ENCODE data around the gene KATNA1.
"Not testable (repeated sequence)": the region's sequence is repeated elsewhere in the genome, so short reads cannot be mapped to it uniquely, and the experiment has no call there.

Gene KATNA1

DNA sequence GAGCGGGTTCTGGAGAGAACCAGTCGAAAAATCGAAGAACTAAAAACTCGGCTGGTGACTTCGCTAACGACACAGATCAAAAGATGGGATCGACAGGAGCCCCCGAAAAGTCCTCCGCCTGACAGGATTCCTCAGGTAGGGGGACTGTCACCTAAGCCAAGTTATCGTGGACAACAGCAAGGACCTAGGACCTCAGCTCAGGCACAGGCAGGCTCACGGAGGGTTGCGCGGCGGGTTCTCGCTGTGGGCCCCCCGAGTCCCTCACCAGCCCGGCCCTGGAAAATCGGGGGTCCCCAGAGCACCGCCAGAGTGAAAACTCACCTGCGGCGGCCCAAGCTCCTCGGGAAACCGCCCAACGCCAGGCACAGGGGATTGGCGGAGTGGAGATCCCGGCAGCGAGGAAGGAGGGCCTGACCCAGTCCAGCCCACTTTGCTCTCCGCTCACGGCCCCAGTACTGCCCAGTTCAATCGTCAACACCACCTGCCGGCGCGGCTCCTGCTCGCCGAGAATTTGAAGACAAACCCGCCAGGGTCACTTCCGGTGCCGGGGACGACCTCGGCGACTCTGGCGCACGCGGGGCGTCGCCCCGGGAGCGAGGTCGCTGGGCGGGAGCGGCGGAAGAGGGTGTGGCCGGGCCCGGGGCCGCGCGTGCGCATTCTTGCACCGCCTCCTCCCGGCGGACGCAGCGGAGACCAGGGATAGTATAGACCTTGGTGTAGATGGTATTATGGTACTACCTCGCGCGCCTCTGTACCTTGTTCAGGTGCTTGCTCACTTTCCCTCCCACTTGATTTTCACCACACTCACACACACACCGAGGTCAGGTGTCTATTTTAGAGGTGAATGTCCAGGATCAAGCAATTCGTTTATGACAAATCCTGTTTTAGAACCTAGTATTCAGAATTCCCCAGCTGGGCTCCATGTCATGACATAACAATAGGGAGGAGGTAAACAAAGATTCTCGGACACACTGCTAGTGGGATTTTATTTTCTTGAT lies at the start of gene KATNA1:
TSS of gene KATNA1 (minus strand) at position 567 of the 998 bp plus-strand sequence. CDS start 10,167 bp downstream, outside the sequence.
- DNase-seq = peak; percentile 95

DNA sequence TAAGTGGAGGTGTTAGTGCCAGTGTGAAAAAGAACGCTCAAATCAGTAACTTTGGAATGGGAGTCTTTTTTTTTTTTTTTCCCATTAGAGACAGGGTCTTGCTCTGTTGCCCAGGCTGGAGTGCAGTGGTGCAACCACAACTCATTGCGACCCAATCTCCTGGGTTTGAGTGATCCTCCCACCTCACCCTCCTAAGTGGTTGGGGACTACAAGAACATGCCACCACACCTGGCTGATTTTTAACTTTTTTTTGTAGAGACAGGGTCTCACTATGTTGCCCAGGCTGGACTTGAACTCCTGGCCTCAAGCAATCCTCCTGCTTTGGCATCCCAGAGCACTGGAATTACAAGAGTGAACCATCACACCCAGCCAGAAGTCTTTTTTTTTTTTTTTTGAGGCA lies 49.7 kb upstream of the KATNA1 start:
- no peak for DNase-seq

DNA sequence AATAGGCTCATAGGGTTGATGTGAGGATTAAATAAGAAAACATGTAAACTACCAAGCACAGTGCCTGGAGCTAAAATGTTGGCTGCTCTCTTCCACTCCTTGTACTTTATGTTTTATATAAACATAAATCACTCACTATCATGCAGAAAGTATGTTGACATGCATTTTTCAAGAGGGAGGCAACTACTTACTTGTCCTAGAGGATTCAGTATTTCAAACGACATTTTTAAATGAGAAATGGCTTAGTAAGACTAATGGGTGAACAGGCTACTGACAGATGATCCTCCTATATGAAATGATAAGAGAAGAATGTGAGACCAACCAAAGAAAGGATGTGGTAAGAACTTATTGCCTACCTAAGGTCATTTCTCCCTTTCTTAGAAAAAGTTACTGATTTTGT lies 48.4 kb upstream of the KATNA1 start:
- DNase-seq = no peak

DNA sequence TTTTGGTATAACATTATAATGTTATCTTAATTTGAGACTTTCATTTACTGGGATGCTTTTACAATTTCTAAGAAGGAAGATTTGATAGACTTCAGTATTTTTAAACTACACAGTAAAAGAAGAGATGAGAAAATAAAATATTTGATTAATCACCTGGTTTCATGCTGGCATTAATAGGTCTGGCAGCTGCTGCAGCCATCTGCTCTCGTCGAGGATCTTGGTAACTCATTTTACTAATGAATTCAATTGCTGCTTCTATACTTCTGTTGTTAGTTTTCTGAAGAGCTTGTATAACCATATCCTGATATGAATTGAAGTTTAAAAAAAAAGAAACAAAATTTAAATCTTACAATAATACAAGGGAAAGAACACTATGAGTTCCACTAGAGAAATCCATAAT lies 46.4 kb upstream of the KATNA1 start:
- no peak for DNase-seq

DNA sequence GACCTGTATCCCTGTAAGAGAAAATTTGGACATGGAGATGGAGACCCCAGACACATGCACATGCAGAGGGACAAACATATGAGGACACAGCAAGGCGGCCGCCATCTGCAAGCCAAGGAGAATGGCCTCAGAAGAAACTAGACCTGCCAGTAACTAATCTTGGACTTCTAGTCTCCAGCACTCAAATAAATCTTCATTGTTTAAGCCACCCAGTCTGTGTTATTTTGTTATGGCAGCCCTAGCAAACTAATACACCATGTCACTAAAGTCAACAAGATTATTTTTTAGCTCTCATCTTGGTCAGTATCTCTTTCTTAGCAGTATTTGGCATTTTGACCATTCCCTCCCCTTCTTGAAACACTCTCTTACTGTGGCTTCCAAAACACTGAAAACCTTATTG lies 42.7 kb upstream of the KATNA1 start:
- DNase-seq = no peak

DNA sequence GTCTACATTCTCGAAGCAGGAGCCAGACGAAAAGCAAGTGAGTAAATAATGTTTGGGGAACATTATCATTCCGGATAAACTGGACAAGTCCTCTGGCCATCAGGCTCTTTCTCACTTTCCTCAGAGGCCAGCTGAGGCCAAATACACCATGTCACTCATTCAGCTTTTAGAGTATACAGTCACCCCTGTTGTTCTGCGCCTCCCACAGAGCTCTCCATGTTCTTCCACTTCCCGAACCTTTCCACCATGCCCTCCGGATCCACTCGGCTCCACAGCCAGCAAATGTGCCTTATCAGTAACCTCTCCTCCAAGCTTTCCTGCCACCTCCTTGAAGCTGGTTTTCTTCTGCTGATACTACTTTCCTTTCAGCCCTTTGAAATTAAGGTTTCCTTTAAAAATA lies 37.7 kb upstream of the KATNA1 start:
- no peak for DNase-seq

DNA sequence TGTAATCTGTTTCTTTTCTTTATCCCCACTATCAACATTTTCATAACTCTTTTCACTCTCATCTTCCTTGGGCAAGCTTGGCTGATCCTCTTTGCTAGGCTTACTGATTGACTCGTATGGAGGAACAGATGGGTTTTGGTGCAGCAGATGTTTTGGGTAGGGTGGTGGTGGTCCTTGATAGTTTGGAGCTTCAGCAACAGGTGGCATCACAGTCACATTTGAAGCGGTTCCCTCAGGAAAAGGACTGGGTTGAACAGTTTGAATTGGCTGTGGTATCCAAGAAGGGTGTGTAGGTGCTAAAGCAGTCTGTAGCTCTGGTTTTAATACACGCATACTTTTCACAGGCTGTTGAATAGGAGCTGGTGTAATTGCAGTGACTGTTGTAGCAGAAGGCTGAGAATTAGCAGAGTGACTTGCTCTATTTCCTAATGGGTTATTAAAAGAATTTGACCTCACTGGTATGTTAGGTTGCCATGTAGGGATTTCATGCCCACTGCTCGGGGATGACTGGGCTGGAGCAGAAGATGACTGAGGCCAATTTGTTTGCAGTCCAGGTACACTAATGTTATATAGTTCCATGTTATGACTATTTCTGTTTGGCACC lies 34.8 kb upstream of the KATNA1 start:
- DNase-seq = no peak

DNA sequence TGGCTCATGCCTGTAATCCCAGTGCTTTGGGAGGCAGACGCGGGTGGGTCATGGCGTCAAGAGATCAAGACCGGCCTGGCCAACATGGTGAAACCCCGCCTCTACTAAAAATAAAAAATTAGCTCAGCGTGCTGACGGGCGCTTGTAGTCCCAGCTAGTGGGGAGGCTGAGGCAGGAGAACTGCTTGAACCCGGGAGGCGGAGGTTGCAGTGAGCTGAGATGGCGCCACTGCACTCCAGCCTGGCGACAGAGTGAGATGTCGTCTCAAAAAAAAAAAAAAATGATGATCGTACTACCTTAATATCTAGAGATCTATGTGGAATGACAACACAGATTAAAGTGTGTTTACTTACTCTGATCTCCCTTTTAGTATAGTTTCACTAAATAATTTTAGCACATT lies 33.3 kb upstream of the KATNA1 start:
- DNase-seq = not testable (repeated sequence)

DNA sequence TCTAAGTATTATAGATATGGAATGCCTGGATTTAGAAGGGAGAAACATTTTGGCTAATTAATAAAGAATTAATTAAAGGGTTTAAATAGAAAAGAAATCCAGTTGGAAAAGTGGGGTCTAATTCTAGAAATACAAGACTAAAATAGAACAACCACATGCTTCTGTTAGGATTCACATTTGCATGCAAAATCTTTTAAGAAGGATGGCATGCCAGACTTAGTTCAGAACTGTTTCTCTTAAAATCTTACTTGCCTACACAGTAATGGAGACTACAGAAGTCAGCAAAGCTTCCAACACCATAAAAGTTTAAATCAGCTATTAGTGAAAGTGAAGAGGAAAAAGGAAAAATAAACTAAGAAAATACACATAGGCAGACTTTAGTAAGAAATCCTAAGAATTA lies 32.7 kb upstream of the KATNA1 start:
- no peak for DNase-seq

DNA sequence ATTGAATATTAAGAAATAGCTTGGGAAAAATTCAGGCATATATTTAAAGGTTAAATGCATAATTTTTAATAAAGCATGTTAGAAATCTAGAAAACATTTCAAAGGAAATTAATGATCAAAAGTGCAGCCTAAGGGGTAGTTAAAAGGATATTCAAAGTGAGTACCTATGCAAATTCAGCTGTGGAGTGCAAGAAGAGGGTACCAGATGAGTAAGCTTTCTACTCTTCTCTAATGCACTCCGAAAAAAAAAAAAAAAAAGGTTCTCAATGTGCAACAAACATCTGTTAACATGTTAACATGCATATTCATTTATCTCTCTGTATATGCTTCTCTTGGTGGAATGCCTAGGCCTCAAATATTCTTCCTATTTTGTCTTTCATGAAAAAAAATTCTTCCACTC lies 32.0 kb upstream of the KATNA1 start:
- no peak for DNase-seq

DNA sequence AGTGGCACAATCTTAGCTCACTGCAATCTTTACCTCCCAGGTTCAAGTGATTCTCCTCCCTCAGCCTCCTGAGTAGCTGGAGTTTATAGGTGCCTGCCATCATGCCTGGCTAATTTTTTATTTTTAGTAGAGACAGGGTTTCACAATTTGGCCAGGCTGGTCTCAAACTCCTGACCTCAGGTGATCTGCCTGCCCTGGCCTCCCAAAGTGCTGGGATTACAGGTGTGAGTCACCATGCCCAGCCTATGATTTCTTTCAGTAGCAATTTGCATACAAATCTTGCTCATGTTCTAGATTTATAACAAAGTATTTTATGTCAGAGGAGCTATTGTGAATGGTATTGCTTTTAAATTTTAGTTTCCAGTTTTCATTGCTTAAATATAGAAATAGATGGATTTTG lies 23.8 kb upstream of the KATNA1 start:
- not testable (repeated sequence) for DNase-seq

DNA sequence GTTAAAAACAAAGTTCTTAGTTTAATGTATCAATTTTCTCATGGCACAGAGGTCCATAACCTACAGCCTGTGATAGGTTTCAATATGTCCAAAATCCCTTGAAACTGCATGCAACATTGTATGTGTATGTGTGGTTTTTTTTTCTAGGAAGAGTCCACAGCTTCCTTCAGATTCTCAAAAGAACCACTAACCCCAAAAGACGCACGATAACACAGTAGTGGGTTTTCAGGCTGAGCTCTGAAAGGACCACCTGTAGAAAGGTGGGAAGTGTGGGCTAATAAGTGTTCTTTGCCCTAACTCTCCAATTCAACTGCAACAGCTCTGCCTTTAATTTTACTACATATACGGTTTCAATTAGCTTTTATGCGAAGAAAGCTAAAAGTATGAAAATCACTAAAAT lies 11.5 kb upstream of the KATNA1 start:
- DNase-seq = no peak

DNA sequence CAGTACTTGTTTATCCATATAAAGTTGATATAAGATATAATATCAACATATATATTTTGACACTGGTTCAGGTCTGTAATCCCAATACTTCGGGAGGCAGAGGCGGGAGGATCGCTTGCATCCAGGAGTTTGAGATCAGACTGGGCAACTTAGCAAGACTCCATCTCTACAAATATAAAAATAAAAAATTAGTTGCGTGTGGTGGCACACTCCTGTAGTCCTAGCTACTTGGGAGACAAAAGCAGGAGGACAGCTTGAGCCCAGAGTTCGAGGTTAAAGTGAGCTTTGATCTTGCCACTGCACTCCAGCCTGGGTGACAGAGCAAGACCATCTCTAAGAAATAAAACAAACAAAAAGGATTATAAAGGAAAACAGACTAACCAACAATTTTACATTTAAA lies 8.9 kb upstream of the KATNA1 start:
- no peak for DNase-seq

DNA sequence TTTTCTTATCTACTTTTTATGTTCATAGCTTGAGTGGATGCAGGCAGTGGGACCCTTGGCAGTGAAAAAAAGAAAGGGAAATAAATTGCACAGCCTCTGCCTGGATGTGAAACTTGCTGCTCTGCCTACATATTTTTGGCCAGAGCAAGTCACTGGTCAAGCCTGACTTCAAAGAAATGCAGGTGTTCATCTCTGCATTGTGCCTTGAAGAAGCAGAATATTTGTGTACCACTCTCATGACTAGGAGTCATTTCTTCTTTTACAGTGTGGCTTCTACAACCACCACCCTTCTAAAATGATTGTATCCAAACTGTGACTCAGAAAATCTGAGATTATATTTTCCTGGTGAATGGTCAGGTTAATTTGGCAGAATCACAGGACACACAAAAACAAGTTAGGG lies 2.5 kb upstream of the KATNA1 start:
- DNase-seq = no peak

DNA sequence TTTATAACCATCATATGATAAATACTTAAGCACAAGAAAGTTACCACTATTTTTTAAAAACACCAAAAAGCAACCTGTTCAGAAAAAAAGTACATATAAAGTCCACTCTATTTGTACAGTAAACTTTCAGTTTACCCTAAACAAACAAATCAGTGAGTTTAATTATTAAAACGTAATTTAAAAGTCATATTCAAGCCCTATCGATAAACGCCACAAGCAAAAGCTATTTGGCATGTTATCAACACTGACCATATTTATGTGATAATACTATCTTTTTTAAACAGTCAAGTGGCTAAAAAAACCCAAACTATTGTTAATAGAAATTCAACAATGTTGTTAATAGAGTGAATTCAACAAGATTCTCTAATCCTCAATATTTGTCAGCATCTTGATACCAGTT lies 1.9 kb downstream of the KATNA1 start:
- no peak for DNase-seq

DNA sequence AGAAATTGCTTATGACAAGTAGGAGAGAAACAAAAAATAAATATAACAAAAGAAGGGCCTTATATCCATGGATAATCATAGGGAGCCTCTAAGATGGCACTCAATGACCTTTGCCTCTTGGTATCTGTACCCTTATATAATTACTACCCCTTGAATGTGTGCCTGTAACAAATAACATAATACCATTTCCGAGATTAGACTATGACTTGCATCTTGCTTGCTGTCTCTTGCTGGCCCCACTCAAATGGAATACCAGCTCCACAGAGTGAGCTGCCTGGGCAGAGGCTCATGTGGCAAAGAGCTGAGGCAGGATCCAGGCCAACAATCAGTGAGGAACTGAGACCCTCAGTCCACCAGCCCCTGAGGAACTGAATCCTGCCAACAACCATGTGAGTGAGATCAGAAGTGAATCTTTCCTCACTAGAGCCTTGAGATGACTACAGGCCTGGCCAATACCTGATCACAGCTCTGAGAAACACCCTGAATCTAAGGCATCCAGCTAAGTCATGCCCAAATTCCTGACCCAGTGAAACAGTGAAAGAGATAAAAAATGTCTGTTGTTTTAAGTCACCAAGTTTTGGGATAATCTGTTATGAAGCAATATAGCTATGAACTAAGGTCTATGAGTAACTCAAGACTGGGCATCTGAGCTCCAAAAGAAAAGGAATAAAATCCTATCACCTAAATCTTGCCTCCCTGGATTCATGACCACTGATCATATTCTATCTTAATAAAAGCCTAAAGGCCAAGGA lies 5.5 kb downstream of the KATNA1 start:
- DNase-seq = no peak

DNA sequence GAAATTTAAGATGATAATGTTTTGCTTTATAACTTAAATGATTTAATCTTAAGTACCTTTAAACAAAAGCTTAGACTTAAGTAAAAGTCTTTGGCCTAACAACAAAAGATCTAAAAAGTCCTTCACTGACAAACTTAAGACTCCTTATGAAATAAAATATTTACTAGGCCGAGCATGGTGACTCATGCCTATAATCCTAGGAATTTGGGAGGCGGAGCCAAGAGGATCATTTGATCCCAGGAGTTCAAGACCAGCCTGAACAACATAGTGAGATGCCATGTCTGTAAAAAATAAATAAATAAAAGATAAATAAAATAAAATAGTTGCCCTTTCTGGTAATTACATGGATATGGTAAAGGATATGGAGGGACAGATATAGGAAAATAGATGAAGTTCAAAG lies 12.4 kb downstream of the KATNA1 start:
- no peak for DNase-seq

DNA sequence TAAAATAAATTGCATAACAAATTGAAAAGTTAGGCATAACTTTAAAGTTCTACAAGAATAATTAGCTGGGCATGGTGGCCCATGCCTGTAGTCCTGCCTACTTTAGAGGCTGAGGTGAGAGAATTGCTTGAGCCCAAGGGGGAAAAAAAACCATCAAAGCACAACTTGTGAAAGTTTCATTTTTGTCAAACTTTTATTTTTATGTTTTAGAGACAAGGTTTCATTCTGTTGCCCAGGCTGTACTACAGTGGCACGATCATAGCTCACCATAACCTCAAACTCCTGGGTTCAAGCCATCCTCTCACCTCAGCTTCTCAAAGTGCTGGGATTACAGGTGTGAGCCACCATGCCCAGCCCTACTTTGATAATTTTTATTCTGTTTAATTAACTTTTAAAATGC lies 14.2 kb downstream of the KATNA1 start:
- DNase-seq = no peak

DNA sequence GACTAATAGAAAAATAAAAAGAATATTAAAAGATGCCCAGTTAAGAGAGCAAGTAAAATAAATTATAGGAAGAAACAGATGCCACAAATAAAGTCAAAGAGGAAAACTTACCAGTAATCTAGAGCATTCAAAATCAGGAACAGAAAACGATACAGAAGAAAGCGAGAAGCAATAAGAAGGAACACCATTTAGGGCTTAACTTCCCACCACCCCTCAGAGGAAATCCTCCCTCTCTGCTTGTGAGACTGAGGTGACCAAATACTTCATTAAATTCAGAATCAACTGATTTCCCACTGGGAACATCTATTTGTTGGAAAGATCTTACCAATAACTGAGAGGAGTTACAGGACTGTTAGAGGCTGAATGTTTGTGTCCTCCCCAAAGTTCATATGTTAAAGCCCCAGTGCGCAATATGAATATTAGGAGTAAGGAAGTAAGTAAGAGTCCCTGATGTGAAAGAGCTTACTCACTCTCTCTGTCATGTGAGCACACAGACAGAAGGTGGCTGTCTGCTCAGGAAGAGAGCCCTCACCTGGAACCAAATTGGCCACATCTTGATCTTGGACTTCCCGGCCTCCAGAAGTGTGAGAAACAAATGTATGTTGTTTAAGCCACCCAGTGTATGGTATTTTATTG lies 19.5 kb downstream of the KATNA1 start:
- no peak for DNase-seq

DNA sequence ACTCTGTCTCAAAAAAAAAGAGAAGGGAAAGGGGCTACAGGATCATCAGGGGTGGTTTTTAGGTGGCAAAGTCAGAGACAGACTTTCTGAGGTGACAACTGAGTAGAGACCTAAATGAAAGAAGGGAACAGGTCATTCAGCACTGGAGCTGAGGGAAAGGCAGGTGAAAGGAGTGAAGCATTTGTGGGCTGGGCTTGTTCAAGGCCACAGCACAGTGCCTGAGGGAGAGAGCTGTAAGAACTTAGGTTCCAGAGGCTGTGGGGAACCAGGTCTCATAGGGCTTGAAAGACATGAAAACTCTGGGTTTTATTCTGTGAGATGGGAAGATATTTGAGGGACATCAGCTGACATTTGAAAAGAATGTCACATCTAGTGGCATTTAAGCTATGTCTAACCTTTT lies 20.8 kb downstream of the KATNA1 start:
- DNase-seq = no peak

DNA sequence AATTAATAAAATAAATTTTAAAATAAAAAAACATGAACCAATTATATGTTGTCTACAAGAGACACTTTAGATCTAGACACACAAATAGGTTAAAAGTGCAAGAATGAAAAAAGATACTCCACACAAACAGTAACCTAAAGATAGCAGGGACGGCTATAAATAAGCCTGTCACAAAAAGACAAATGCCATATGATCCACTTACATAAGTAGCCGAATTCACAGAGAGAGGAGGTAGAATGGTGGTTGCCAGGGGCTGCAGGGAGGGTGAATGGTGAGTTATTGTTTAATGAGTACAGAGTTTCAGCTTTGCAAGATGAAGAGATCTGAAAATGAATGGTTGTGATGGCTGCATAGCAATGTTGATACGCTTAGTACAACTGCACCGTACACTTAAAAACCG lies 32.7 kb downstream of the KATNA1 start:
- DNase-seq = no peak

DNA sequence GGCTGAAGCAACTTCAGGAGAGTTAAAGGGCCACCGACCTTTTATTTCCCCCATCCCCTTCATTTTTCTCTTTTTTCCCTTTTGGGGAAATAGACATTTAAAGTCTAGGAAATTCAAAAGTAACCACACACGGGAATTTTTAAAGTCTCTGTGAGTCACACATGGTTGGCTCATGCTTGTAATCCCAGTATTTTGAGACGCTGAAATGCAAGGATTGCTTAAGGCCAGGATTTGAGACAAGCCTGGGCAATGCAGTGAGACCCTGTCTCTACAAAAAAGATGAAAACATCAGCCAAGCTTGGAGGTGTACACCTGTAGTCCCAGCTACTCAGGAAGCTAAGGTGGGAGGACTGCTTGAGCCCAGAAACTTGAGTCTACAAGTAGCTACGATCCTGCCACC lies 34.2 kb downstream of the KATNA1 start:
- no peak for DNase-seq

DNA sequence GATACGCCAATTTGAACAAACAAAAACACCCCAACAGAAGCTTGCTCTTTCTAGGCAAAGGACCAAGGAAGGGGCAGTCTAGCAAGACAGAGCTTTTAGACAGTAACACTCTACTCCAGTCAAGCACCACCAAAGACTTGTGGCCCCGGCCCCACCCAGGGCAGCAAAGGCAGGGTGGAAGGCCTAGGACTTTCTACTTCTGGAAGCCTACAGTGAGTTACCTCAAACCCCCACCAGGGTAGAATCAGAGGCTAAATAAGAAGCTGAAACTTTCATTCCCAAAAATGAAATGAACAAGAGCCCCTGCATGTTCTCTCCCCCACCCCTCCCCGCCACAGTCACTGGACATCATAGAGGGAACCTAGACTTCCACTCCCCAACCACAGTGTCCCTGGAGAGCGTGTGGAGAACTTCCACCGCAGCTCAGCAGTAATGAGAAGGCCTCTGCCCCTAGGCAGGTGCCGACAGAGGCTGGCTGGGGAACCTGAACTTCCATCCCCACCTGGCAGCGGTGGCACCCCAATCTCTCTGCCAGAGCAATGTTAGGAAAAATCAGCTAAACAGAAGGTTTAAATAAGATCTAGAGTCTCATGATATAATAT lies 40.0 kb downstream of the KATNA1 start:
- no peak for DNase-seq
